Epidermal melanocyte (primary cell): ENCODE results near the gene WASHC2C.
"Not testable (repeated sequence)": the region's sequence is repeated elsewhere in the genome, so short reads cannot be mapped to it uniquely, and the experiment has no call there.

Experiments used
- DNase-seq: peaks from one replicate; pipeline ENCODE4 v3.0.0; 2011; ENCODE audit warnings: low spot score; ENCODE audit not compliant: insufficient read length

WASHC2C gene

DNA sequence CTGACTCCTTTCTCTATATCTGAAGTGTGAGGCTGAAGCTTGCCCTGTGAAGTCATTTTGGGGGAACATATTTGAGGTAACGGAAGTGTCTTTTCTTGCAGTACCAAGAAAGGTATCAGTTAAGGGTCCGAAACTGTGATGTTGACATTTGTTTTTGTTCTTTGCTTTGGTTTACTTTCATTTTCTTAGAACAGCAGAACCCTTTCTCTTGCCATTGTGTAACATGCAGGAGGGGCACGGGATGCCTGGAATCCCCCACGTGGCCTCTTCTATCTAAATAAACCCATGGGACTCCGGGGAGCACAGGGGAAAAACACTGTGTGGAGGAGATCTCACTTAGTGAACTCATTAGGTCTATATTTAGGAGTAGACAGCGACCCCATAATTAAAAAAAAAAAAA, 34.6 kb downstream of the WASHC2C start:
- DNase-seq = not testable (repeated sequence)

DNA sequence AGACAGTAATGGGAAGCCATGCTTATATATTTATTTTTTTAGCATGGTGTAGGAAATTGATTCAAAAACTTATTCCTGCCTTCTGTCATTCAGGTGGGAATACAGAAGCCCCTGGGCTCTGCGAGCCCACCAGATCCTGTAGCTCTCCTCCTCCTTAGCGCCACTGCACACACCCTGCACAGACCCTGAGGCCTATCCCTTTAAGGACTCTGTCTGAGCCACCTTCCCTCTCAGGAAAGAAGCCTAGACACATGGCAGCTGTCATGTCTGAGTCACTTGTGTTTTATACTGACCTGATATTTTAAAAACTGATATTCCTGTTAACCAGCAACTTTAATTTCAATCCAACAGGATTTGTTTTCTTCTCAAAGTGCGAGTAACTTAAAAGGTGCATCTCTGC, 36.0 kb downstream of the WASHC2C start:
- not testable (repeated sequence) for DNase-seq

DNA sequence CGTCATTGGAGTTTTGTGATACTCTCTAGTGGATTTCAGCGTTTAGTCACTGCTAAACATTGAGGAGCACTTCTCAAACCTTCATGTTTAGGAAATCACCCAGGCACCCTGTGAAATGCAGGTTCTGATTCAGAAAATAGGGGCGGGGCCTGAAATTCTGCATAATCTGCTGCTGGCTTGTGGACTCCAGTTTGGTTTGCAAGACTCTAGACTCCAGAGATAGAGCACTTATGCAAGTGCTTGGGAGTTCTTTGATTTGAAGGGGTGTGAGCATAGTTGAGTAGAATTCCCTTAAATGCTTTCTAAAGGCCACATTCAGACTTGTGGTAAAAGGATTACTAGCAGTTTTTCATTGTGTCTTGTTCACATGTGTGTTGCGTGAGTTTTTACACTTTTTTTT, 41.3 kb downstream of the WASHC2C start:
- not testable (repeated sequence) for DNase-seq

DNA sequence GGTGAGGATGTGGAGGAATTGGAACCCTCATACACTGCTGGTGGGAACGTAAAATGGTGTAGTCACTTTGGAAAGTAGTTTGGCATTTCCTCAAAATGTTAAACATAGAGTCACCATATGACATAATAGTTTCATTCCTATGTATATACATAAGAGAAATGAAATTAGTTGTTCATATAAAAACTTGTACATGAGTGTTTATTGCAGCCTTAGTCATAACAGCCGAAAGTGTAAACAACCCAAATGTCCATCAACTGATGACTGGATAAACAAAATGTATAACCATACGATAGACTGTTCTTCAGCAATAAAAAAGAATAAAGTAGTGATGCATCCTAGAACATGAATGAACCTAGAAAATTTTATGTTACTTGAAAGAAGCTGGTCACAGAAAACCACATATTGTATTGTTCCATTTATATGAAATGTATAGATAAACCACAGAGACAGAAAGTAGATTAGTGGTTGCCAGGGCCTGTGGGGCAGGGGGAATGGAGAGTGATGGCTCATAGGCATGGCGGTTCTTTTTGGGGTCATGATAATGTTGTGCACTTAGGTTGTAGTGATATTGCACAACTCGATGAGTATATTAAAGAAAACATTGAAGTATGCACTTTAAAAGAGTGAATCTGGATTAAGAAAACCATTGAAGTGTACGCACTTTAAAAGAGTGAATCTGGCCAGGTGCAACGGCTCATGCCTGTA, 44.8 kb downstream of the WASHC2C start:
- DNase-seq = not testable (repeated sequence)

DNA sequence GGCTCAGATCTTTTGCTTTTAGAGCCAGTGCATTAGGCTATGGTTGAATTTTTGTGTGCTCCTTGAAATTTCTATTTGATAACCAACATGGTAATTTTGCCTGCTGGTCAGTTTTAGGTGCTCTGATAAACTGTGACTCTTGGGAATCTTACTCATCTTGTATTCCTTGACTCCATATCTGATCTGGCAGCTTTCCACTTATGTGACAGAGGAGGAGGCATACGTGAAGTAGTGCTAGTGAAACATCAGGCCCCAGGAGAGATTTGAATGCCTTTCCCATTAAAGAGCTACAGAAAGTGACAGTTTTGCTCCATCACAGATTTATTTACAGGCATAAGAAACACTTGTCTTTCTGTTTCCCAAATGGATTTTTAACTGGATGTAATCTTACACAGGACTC, 59.2 kb downstream of the WASHC2C start:
- DNase-seq = not testable (repeated sequence)

DNA sequence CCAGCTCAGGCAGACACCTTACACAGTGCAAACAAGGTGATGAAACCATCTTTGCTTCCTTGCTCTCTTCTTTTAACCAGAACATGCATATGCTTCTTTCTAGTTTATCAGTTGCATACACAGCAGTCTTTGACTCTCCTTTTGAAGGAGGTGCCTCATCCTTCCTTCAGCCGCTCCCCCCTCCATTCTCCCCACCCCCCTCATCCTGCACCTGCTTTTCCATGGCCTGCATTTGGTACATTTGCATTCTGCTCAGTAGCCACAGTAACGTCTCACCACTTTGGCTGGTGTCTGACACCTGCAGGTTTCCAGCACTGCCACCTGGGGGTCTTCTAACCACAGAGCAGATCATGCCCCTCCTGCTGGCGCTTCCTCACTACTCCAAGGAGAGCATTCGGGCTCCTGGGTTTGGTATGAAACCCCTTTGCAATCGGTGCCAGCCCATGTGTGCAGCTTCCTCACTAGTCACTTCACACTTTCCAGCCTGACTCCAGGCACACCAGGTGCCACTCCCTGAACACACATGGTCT, 60.2 kb downstream of the WASHC2C start:
- DNase-seq = not testable (repeated sequence)

DNA sequence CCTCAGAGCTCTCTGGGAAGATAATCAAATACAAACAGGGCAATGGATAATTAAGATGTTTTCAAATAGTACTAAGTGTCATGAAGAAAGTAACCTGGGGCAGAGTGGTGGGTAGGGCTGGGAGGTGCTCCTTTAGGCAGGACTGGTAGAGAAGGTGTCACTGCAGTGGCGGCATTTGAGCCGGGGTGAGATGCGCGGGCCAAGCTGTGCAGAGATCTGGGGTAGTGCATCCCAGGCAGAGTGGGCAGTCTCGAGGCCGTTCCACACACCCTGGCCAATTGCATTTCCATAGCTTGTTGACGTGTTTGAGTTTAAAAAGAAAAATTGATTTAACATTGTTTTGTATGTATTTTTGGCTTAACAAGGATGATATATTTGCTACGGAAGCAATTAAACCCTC, 62.9 kb downstream of the WASHC2C start:
- DNase-seq = not testable (repeated sequence)

DNA sequence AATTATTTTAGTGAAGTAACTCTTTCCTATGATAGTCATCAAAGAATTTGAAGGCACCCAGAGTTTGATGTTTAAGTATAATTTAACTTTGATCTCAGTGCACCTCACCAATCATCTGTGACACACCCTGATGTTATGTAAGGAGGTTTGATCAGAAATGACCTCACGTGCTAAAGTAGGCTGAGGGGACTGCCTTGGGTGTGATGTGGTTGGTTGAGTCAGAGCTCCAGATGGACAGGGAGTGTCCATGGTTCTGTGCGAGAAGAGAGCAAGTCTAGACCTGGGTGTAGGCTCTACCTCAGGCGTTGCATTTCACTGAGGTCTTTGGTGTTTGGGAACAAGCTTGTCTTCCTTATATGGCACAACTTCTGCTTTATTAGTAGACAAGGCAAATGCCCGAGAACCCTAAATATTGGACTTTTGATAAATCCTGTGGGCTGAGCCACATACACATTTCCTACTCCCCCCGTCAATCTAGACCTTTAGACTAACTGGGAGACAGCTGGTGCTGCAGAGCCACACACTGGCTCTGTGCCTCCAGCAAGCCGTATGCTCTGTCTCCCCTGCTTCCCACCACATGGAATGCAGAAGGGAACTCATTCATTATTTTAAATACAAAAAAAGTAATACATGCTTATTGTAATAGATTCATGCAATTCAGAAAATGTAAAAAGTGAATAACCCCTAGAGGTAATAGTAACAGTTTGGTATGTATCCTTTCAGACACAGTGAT, 63.8 kb downstream of the WASHC2C start:
- DNase-seq = not testable (repeated sequence)

DNA sequence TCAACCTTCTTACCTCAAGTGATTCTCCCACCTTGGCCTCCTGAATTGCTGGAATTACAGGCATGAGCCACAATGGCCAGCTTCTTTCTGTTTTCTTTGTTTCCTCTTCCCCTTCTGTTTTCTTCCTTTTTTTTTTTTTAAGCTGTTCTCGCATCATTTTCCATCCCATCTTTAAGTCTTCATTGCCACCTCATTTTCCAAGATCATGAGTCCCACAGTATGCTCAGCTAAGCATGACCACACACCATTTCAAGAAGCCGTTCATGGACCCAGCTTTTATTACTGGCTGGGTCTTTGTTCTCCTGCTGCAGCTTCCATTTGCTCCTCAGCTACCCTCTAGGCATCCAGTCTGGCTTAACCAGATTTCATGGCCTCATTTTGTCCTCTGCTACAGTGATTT, 67.7 kb downstream of the WASHC2C start:
- not testable (repeated sequence) for DNase-seq

DNA sequence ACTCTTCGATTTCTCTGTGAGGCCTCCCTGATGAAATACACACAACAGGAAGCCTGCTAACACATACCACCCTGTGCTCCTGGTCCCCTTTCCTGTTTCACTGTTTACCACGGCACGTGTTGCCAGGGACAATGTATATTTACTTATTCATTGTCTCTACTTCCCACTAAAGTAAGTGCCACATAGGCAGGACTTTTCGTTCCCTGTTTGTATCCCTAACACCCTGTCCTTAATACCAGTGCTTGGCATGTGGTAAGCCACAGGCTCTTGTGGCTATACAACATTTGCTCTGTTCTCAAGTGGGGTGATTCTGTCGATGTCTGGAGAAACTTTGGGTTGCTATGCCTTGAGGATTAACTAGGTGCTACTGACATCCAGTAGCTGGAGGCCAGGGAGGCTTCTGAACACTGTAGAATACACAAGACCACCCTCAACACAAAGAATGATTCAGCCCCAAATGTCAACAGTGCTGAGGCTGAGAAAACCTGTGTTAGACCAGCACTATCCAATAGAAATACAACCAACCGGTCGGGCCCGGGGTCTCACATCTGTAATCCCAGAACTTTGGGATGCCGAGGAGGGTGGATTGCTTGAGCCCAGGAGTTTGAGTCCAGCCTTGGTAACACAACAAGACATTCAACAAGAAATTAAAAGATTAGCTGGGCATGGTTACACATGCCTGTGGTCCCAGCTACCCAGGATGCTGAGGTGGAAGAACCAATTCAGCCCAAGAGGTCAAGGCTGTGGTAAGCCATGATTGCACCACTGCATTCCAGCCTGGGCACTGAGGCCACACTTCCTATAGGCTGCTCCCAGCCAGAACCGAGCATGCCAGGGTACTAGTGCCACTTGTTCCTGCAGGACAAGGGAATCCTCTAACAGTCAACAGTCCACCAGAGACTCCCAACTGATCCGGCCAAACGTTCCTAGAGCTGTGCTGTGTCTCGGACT, 76.3 kb downstream of the WASHC2C start:
- not testable (repeated sequence) for DNase-seq

DNA sequence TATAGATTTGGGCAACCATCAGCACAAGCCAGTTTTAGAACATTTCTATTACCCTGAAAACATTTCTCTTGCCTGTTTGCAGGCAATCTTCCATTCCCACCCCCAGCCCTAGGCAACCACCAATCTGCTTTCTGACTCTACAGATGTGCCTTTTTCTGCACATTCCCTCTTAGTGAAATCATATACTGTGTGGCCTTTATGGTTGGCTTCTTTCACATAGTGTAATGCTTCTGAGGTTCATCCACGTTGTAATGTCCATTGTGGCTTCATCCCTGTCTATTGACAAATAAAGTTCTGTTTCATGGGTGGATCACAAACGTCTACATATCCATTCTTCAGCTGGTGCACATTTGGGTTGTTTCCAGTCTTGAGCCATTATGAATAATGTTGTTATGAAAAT, 77.9 kb downstream of the WASHC2C start:
- DNase-seq = not testable (repeated sequence)

DNA sequence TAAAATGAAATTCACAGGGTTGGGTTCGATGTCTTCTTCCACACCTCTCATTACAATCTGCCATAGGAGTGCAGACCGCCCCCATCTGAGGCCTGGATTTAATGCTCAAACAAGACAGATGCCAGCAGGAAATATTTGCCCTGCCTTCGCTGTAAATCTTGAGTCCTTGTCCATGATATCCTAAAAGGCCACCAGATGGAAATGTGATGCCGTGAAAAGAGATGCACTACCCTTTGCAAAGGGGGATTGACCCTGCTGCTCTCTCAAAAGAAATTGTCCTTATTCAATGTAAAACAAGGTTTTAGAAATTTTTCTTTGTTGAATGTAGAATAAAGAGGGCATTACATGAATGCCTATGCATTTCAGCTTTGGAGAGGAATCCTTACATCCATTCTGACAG, 82.8 kb downstream of the WASHC2C start:
- no peak for DNase-seq

DNA sequence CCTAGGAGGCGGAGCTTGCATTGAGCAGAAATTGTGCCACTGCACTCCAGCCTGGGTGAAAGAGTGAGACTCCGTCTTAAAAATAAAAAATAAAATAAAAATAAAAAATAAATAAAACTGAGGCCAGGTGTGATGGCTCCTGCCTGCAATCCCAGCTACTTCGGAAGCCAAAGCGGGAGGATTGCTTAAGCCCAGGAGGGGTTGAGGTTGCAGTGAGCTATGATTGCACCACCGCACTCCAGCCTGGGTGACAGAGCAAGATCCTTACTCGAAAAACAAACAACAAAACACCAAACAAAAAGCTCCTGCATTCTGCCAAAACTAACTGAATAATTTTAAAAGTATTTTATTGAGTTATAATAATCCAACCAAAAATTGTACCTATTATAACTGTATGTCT, 84.0 kb downstream of the WASHC2C start:
- no peak for DNase-seq

DNA sequence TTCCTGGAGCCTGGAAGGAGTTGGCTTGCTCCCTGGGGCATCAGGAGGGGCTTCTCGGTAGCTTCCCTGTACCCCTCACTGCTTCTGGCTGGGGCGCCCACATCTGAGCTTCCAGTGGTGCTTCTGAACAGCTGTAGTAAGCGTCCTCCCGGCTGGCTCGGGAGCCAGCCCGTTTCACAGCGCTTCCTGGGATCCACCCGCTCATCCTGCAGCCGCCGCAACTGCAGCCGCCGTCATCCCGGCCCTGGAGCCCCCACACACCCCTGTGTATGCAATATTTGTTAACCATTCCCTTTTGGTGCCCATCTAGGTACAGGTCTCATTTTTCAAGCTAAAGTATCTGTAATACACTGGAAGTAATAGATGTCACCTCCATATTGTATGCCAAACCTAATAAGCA, 85.9 kb downstream of the WASHC2C start:
- not testable (repeated sequence) for DNase-seq

DNA sequence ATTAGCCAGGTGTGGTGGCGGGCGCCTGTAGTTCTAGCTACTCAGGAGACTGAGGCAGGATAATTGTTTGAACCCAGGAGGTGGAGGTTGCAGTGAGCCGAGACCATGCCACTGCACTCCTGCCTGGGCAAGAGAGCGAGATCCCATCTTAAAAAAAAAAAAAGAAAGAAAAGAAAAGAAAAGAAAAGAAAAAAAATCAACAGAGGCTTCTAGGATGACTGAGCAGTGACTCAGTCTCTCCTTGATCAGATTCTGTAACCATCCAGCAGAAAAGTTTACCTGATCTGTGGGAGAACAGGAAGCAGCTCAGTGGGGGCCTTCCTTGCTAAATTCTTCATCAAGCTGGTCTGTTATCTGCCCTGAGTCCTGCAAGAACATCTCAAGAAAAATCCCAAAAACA, 87.1 kb downstream of the WASHC2C start:
- not testable (repeated sequence) for DNase-seq

DNA sequence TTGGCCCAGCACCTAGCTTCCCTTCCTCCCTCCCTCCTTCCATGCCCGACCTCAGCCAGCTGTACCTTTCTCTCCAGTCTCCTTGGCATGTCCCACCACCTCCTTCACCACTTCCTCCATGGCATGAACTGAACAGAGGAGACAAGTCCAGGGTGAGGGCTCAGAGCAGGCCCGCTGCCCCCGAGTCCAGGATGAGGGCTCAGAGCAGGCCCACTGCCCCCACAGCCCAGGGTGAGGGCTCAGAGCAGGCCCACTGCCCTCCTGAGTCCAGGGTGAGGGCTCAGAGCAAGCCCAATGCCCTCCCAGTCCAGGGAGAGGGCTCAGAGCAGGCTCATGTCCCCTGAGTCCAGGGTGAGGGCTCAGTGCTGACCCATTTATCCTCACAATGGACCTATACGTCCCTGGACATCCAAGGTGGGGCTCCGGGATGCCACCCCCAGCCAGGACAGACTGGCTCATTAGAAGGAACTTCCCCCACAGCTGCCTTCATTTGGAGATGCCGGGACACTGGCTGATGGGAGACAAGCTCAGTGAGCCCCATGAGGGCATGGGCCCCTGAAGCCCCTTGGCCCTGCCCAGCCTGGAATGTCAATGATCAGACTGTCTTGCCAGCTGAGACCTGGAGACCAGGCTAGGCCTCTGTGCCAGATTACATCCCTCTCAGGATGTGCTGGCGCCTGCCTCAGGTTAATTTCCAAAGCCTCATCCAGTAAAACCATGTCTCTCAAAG, 90.2 kb downstream of the WASHC2C start:
- no peak for DNase-seq

DNA sequence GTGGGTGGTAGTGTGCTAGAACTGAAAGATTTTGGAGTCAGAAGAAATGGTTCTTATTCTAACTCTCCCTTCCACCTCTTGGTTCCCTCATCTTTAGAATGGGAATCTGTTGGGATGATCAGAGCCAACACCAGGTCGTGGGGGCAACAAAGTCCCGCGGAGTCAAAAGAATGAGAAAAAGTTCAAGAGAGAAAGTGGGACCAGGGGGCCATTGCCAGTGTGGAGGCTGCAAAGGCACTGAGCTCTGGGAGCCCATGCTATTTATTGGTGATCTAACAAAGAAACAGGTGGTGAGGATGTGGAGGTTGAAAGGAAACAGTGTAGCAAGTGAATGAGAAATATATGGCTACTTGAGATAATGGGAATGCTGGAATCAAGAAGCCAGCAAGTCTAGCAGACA, 90.8 kb downstream of the WASHC2C start:
- DNase-seq = no peak

DNA sequence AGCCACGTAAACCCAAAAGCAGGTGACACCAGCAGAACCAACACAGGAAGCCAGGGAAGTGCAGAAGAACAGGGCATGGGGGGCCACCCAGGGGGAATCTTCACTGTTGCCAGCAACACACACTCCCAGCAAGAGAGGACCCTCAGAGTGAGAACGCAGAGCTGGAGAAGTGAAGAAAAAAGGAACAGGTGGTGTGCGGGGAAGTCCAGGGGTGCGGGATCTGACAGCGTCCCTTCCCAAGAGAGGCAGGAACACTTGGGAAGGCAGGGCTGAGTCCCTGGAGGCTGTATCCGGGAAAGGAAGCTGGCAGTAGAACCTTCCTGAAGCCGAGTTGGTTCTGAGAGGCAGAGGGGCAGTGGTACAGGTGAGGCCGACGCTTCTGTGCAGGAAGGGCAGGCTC, 92.5 kb downstream of the WASHC2C start:
- DNase-seq = no peak

DNA sequence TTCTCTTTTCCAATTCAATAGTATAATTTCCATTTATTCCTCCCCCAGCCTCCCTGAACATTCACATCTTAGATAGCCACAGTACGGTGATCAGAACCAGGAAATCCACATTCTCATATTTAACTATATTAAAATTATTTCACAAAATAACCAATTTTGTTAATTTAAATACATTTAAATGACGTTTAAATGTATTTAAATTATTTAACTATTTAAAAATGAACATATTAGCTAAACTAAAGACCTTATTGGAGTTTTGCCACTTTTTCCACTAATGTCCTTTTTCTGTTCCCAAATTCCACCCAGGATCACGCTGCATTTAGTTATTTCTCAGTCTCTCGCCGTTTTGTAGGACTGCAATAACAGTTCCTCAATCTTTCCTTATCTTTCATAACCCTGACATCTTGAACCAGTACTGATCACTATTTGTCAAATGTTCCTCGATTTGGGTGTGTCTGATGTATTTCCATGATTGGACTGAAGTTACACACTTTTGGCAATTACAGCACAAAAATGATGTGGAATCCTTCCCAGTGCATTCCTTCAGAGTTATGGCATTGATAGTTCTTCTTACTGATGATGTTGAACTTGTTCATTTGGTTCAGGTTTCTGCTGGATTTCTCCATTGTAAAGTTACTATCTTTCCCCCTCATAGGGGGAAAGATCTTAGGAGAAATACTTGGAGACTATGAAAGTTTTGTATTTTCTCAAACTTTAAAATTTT, 93.2 kb downstream of the WASHC2C start:
- DNase-seq = not testable (repeated sequence)

DNA sequence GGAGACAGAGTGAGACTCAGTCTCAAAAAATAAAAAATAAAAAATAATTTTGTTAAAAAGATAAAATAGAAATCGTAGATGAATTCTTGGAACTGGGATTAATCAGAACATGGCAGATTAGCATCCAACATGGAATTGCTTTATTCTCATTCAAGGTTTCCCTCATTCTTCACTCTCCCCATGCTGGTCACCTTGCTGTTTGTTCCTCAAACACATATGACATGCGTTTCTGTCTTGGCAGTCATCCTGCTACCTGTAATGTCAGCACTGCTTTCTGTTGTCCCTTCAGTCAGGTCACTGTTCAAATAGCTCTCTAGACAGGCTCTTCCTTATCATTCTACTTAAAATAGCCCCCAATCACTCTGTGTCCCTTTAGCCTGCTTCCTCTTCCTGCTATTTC, 95.9 kb downstream of the WASHC2C start:
- DNase-seq = not testable (repeated sequence)
